ENCODE measurements around the gene GALNT12. TPM values are rescaled to one million over a fixed set of nuclear protein-coding genes. Genes with fewer than 3 reads are reported as not detected.
A peak's percentile ranks its signal among the peaks of the same experiment; 100 is the strongest.

Gene GALNT12
- total RNA-seq, 4 donors from 2014 or later: 17.5 to 25.9 (median 21.1) TPM

DNA sequence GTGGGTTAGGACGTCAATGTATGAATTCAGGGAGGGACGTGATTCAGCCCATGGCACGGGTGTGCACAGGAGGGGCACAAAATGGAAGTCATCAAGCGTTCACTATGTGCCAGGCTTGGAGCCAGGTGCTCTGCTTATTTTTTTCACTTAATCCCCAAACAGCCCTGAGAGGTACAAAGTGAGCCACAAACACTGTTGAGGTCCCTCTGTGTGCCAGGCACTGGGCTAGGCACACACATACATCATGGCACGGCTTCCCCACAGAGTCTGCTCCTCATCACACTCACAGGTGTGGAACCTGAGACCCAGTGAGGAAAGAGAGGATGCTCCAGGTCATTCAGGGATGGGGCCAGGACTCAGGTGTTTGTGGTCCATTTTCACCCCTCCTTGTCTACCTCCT lies 68.1 kb downstream of the GALNT12 start:
- TF ChIP-seq, protein P1, sequence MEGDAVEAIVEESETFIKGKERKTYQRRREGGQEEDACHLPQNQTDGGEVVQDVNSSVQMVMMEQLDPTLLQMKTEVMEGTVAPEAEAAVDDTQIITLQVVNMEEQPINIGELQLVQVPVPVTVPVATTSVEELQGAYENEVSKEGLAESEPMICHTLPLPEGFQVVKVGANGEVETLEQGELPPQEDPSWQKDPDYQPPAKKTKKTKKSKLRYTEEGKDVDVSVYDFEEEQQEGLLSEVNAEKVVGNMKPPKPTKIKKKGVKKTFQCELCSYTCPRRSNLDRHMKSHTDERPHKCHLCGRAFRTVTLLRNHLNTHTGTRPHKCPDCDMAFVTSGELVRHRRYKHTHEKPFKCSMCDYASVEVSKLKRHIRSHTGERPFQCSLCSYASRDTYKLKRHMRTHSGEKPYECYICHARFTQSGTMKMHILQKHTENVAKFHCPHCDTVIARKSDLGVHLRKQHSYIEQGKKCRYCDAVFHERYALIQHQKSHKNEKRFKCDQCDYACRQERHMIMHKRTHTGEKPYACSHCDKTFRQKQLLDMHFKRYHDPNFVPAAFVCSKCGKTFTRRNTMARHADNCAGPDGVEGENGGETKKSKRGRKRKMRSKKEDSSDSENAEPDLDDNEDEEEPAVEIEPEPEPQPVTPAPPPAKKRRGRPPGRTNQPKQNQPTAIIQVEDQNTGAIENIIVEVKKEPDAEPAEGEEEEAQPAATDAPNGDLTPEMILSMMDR (IDR thresholded peaks at IDR 0.05): no peak
- TF ChIP-seq POLR2A (IDR thresholded peaks at IDR 0.05): no peak
- no peak for DNase-seq
- WGBS, 2 donors: 84 to 87% methylated on average over 5 of the region's 5 CpGs
- Histone ChIP-seq H3K27me3 (no peaks in the 10 kb centered on the region), H3K27ac (no peak overlapping the region), H3K4me1 (peaks cover 0 to 21% (median 0%) of the 10 kb centered on the region in 3 donors), H3K9me3 (no peaks in the 10 kb centered on the region), H3K4me3 (no peak overlapping the region), H3K36me3 (no peaks in the 10 kb centered on the region)
- intact Hi-C loops (cut with DNase I): no loop called here

DNA sequence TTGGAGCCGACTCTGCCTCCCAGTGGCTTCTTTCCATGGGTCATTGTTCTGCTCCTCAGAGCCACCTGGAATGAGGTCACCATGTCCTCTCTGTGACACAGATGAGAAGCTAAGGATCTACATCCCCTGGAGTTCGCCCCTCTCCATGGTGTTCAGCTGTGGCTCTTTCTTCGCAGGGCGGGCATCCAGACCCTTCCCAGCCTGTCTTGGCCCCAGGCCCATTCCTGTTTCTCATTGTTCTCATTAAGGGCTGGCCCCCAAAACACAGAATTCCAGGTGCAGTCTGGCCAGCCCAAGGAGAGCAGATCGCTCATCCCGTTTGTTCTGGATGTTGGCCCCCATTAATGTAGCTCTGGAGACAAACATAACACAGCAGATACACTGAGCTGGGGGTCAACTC lies 69.8 kb downstream of the GALNT12 start:
- H3K27me3 ChIP-seq: no peaks in the 10 kb centered on the region
- no peak for DNase-seq
- no peaks in the 10 kb centered on the region for H3K36me3 ChIP-seq
- no peak for TF ChIP-seq POLR2A (IDR thresholded peaks at IDR 0.05)
- TF ChIP-seq, protein P1 (IDR thresholded peaks at IDR 0.05): no peak
- H3K4me1 ChIP-seq: peaks cover 0 to 29% (median 0%) of the 10 kb centered on the region in 3 donors
- H3K9me3 ChIP-seq: no peaks in the 10 kb centered on the region
- no peak overlapping the region for H3K27ac ChIP-seq
- intact Hi-C loops (cut with DNase I): no loop called here
- 74 to 75% methylated on average over 6 of the region's 6 CpGs for WGBS, 2 donors
- no peak overlapping the region for H3K4me3 ChIP-seq

DNA sequence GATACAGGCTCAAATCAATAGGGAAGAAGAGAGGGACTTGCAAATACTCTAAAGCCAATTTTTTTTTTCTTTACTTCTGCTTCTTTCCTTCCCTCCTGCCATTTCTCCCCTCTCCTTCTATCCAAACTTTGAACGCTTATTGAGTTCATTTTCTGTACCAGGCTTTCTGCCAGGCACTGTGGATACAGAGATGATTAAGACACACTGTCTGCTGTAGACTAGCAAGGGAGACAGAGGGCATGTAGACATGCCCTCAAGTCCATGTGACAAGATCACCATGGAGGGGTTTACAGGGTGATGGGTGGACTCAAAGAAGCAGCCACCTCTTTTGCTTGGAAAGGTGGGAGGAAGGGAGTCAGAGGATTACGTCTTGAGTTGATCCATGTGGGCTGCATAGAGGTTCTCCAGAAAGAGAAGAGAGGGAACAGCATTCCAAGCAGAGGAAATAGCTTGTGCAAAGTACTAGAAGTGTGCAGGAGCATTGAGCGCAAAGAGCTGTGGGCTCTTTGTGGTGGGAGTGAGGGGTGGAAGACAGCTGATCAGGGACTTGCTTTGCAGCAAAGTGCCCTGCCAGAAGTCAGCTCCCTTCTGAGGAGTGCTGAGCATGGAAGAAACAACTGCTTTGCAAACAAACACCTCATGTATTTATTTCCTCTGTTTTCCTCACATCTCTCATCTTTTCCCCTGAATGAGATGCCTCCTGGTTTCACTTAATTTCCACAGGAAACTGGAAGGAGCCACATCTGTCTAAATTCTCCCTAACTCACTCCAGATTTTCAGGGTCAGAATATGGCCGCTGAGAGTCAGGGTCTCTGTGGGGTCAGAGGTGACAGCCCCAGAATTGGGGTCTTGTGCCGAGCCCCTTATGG lies 71.9 kb downstream of the GALNT12 start:
- H3K27ac ChIP-seq: peak overlapping the region in 1 of 4 donors; percentile 9
- no peak for TF ChIP-seq POLR2A (IDR thresholded peaks at IDR 0.05)
- TF ChIP-seq, protein P1 (IDR thresholded peaks at IDR 0.05): no peak
- no peak for DNase-seq

DNA sequence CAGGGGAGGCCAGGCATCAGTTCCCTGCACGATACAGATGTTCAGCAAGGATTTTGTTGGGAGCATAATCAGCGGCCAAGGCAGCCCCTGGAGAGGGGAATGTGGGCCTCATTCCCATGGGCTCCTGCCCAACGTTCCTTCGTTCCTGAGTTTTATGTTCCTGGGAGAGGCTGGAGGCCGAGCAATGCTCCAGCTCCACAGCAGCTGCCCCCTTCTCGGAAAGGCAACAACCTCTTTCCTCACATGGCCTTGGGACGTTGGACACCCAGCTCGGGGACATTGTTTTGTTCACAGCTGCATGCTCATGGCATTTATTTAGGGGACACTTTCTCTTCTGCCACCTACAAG lies 72.5 kb downstream of the GALNT12 start:
- peaks cover 0 to 27% (median 0%) of the 10 kb centered on the region in 3 donors for H3K4me1 ChIP-seq
- 67 to 81% methylated on average over 4 to 7 of the region's 8 CpGs for WGBS, 2 donors
- TF ChIP-seq POLR2A (IDR thresholded peaks at IDR 0.05): no peak
- TF ChIP-seq, protein P1 (IDR thresholded peaks at IDR 0.05): no peak
- no peak overlapping the region for H3K4me3 ChIP-seq
- H3K27me3 ChIP-seq: no peaks in the 10 kb centered on the region
- no peak for DNase-seq
- no peaks in the 10 kb centered on the region for H3K36me3 ChIP-seq
- no peaks in the 10 kb centered on the region for H3K9me3 ChIP-seq
- intact Hi-C loops (cut with DNase I): no loop called here
- H3K27ac ChIP-seq: peak overlapping the region in 1 of 4 donors; percentile 9

More for the DNA sequence above, 71.9 kb downstream of the GALNT12 start:
- Histone ChIP-seq H3K36me3 (no peaks in the 10 kb centered on the region), H3K27me3 (no peaks in the 10 kb centered on the region), H3K9me3 (no peaks in the 10 kb centered on the region), H3K4me1 (peaks cover 0 to 29% (median 0%) of the 10 kb centered on the region in 3 donors), H3K4me3 (no peak overlapping the region)
- intact Hi-C loops (cut with DNase I): no loop called here
- 61 to 80% methylated on average over 3 to 5 of the region's 5 CpGs for WGBS, 2 donors

DNA sequence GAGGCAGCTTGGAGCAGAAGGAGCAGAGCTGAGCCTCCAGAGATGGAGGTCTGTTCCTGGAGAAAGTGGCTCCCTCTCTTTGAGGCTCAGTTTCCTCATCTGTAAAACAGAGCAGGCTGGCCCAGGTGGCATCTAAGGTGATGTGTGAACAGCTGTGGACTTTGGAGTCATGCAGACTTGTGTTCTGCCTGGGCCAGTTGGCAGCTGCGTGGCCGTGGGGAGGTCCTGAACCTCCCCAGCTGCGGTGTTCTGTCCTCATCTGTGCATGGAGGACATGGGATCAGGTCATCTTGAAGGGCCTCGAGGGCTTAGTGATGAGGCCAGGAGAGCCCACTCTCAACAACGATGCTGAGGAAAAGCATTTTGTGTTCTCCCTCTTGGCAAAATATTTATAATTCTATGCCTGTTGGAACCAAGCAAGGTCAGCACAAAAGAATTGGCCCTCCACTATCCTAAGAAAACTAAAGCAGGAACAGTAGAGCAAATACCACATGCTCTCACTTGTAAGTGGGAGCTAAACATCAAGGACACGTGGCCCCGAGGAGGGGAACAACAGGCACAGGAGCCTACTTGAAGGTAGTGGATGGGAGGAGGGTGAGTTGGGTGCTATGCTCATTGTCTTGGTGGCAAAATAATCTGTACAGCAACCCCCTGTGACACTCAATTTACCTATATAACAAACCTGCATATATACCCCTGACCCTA lies 73.0 kb downstream of the GALNT12 start:
- intact Hi-C loops (cut with DNase I): no loop called here
- Histone ChIP-seq H3K9me3 (no peaks in the 10 kb centered on the region), H3K27me3 (no peaks in the 10 kb centered on the region), H3K4me1 (peaks cover 0 to 27% (median 0%) of the 10 kb centered on the region in 3 donors), H3K36me3 (no peaks in the 10 kb centered on the region), H3K27ac (peak overlapping the region in 1 of 4 donors; percentile 9), H3K4me3 (no peak overlapping the region)
- 28 to 53% methylated on average over 2 to 4 of the region's 7 CpGs for WGBS, 2 donors
- no peak for DNase-seq
- TF ChIP-seq, protein P1 (IDR thresholded peaks at IDR 0.05): no peak
- TF ChIP-seq POLR2A (IDR thresholded peaks at IDR 0.05): no peak

Data from esophagus squamous epithelium (tissue), 5 donors.